Measurements from ENCODE around the gene CACNB3. TPM values are rescaled to one million over a fixed set of nuclear protein-coding genes. Genes with fewer than 3 reads are reported as not detected.

CACNB3 gene
- total and polyA plus RNA-seq, 4 donors, result 8.3 to 33.1 (median 11.1) TPM

GRCh38 chr12:48800971-48801370 lies 17.3 kb upstream of the CACNB3 start:
- no peaks in the 10 kb centered on the region for H3K27me3 ChIP-seq (ENCODE audit: control insufficient read depth in 3 of 3, insufficient read depth in 3 of 3, low read length in 2 of 3)
- H3K4me1 ChIP-seq (ENCODE audit: control insufficient read depth in 5 of 5, insufficient read depth in 5 of 5, low read length in 5 of 5), result no peaks in the 10 kb centered on the region
- no peaks in the 10 kb centered on the region for H3K9me3 ChIP-seq (ENCODE audit: control insufficient read depth in 4 of 4, insufficient read depth in 3 of 4, low read length in 3 of 4)
- H3K36me3 ChIP-seq (ENCODE audit: control insufficient read depth in 4 of 4, insufficient read depth in 4 of 4, low read length in 4 of 4), result no peaks in the 10 kb centered on the region
- no peak for TF ChIP-seq CTCF (IDR thresholded peaks at IDR 0.05; ENCODE audit: control extremely low read depth, extremely low read depth)
- no peak overlapping the region for H3K9ac ChIP-seq (ENCODE audit: insufficient read depth in 1 of 2, low read length in 2 of 2)
- H3K4me3 ChIP-seq, result no peak overlapping the region
- DNase-seq (no peak), ATAC-seq (ENCODE audit: insufficient read depth, low FRiP score) (no peak)
- H3K27ac ChIP-seq (ENCODE audit: low read depth in 1 of 2, low read length in 1 of 2), result no peak overlapping the region
- 81 to 89% methylated on average over 14 of the region's 14 CpGs for WGBS, 2 donors

DNA sequence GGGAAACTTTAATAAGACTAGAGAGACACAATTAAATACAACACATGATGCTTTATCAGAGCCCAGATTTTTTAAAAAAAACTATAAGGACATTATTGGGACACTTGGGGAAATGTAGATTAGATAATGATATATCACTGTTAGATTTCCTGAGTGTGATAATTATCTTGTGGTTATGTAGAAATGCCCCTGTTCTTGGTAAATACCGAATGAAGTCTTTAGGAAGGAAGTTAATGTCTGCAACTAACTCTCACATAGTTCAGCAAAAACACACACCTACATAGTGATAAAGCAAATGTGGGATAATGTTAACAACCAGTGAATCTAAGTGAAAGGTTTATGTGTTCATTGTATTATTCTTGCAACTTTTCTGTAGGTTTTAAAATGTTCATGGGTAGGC lies 14.6 kb upstream of the CACNB3 start:
- H3K36me3 ChIP-seq (ENCODE audit: control insufficient read depth in 4 of 4, insufficient read depth in 4 of 4, low read length in 4 of 4), result no peaks in the 10 kb centered on the region
- no peaks in the 10 kb centered on the region for H3K9me3 ChIP-seq (ENCODE audit: control insufficient read depth in 4 of 4, insufficient read depth in 3 of 4, low read length in 3 of 4)
- no peak overlapping the region for H3K27ac ChIP-seq (ENCODE audit: low read depth in 1 of 2, low read length in 1 of 2)
- 21 to 32% methylated on average over 1 of the region's 1 CpG for WGBS, 2 donors
- no peak for ATAC-seq (ENCODE audit: insufficient read depth, low FRiP score)
- no peak for DNase-seq
- H3K27me3 ChIP-seq (ENCODE audit: control insufficient read depth in 3 of 3, insufficient read depth in 3 of 3, low read length in 2 of 3), result no peaks in the 10 kb centered on the region
- no peak overlapping the region for H3K9ac ChIP-seq (ENCODE audit: insufficient read depth in 1 of 2, low read length in 2 of 2)
- no peaks in the 10 kb centered on the region for H3K4me1 ChIP-seq (ENCODE audit: control insufficient read depth in 5 of 5, insufficient read depth in 5 of 5, low read length in 5 of 5)
- no peak for TF ChIP-seq CTCF (IDR thresholded peaks at IDR 0.05; ENCODE audit: control extremely low read depth, extremely low read depth)
- no peak overlapping the region for H3K4me3 ChIP-seq

- no peaks in the 10 kb centered on the region for H3K9me3 ChIP-seq (ENCODE audit: control insufficient read depth in 4 of 4, insufficient read depth in 3 of 4, low read length in 3 of 4)
- no peak overlapping the region for H3K9ac ChIP-seq (ENCODE audit: insufficient read depth in 1 of 2, low read length in 2 of 2)
- no peak overlapping the region for H3K4me3 ChIP-seq
- H3K4me1 ChIP-seq (ENCODE audit: control insufficient read depth in 5 of 5, insufficient read depth in 5 of 5, low read length in 5 of 5), result peaks cover 0 to 20% (median 5%) of the 10 kb centered on the region in 5 donors
- no peaks in the 10 kb centered on the region for H3K36me3 ChIP-seq (ENCODE audit: control insufficient read depth in 4 of 4, insufficient read depth in 4 of 4, low read length in 4 of 4)
- DNase-seq (no peak), ATAC-seq (ENCODE audit: insufficient read depth, low FRiP score) (no peak)
- no peak for TF ChIP-seq CTCF (IDR thresholded peaks at IDR 0.05; ENCODE audit: control extremely low read depth, extremely low read depth)
- no peaks in the 10 kb centered on the region for H3K27me3 ChIP-seq (ENCODE audit: control insufficient read depth in 3 of 3, insufficient read depth in 3 of 3, low read length in 2 of 3)
- 89 to 90% methylated on average over 3 of the region's 3 CpGs for WGBS, 2 donors
- H3K27ac ChIP-seq (ENCODE audit: low read depth in 1 of 2, low read length in 1 of 2), result no peak overlapping the region
Observed at GRCh38 chr12:48807981-48808380, 10.3 kb upstream of the CACNB3 start.

DNA sequence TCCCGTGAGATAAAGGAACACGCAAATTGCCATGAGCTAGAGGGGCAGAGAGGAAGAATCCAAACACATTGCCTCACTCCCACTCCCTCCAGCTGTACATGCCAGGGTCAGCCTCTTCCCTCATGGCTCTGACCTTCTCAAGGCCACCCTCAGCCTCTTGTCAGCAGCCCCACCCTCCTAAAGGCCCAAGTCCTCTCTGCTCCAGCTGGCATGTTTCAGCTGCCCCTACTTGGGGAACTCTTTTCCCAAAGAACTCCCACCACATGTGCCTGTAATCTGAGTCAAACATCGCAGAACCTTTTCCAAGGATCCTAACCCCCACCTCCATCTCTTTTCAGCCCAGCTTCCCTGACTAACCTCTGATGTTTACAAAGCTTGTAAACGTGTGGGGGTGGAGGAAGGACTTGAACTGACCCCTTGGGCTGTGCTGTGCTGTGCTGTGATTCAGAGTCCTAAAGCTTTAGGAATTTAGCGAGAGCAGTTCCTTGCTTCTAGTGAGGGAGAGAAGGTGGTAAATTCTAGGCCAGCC lies 7.3 kb upstream of the CACNB3 start:
- Histone ChIP-seq H3K9ac (ENCODE audit: insufficient read depth in 1 of 2, low read length in 2 of 2) (peak overlapping the region in 1 of 2 donors; percentile 39), H3K27ac (ENCODE audit: low read depth in 1 of 2, low read length in 1 of 2) (peak overlapping the region in 1 of 2 donors; percentile 46)
- WGBS, 2 donors, result 58 to 75% methylated on average over 5 of the region's 5 CpGs

More for the DNA sequence above, 7.3 kb upstream of the CACNB3 start:
- DNase-seq (peak; percentile 66 to 71 (median 70)), ATAC-seq (ENCODE audit: insufficient read depth, low FRiP score) (peak; percentile 9)
- Histone ChIP-seq H3K4me3 (no peak overlapping the region), H3K4me1 (ENCODE audit: control insufficient read depth in 5 of 5, insufficient read depth in 5 of 5, low read length in 5 of 5) (peaks cover 0 to 39% (median 5%) of the 10 kb centered on the region in 5 donors), H3K36me3 (ENCODE audit: control insufficient read depth in 4 of 4, insufficient read depth in 4 of 4, low read length in 4 of 4) (no peaks in the 10 kb centered on the region), H3K27me3 (ENCODE audit: control insufficient read depth in 3 of 3, insufficient read depth in 3 of 3, low read length in 2 of 3) (no peaks in the 10 kb centered on the region), H3K9me3 (ENCODE audit: control insufficient read depth in 4 of 4, insufficient read depth in 3 of 4, low read length in 3 of 4) (no peaks in the 10 kb centered on the region)
- no peak for TF ChIP-seq CTCF (IDR thresholded peaks at IDR 0.05; ENCODE audit: control extremely low read depth, extremely low read depth)

Measured in lung (tissue), 12 donors.